Sigmoid colon (tissue), 7 donors: ENCODE measurements around the gene DBNDD1. TPM values are rescaled to one million over a fixed set of nuclear protein-coding genes. Genes with fewer than 3 reads are reported as not detected.

ENCODE experiments used
- DNase-seq: peaks from one replicate; pipeline ENCODE4 v3.0.0-alpha.2; 2019
- H3K27ac ChIP-seq, 4 donors: fragments of 200-600 bp; sonication (generic); one replicate each; pipeline ENCODE4 v1.5.1; 2016 to 2019; ENCODE audit warnings: mild to moderate bottlenecking in 1 of 4
- H3K27me3 ChIP-seq, 3 donors: fragments of 200-600 bp; sonication (generic); one replicate each; pipeline ENCODE4 v1.5.1; 2019; ENCODE audit warnings: mild to moderate bottlenecking in 1 of 3
- H3K36me3 ChIP-seq, 4 donors: fragments of 200-600 bp; sonication (generic); one replicate each; pipeline ENCODE4 v1.5.1; 2016 to 2019
- H3K4me1 ChIP-seq, 4 donors: fragments of 200-600 bp; sonication (generic); one replicate each; pipeline ENCODE4 v1.5.1; 2017 to 2019
- H3K4me3 ChIP-seq, 4 donors: fragments of 200-600 bp; sonication (generic); one replicate each; pipeline ENCODE4 v1.5.1; 2017 to 2019; ENCODE audit warnings: mild to moderate bottlenecking in 2 of 4, moderate library complexity in 1 of 4
- H3K9me3 ChIP-seq, 4 donors: fragments of 200-600 bp in 3 of 4; sonication (generic) in 3 of 4; one replicate each; pipeline versions ENCODE4 v1.5.1 to v1.6.1; 2013 to 2019
- CTCF ChIP-seq, 4 experiments: fragments of 450-650 bp in 3 of 4; fragments of 200-600 bp in 1 of 4; IDR thresholded peaks; one replicate each; pipeline ENCODE4 v1.5.1; 2016 to 2019; ENCODE audit warnings: antibody characterized with exemption in 4 of 4, mild to moderate bottlenecking in 3 of 4, moderate library complexity in 2 of 4
- EP300 ChIP-seq, 4 donors: sonication (generic); formaldehyde crosslinking; IDR thresholded peaks; one replicate each; pipeline ENCODE4 v1.6.1; 2017; ENCODE audit warnings: antibody characterized with exemption in 4 of 4
- POLR2A ChIP-seq, 2 donors: fragments of 450-650 bp; IDR thresholded peaks; one replicate each; pipeline ENCODE4 v1.6.1; 2016; ENCODE audit warnings: antibody characterized with exemption in 2 of 2, mild to moderate bottlenecking in 2 of 2, moderate library complexity in 2 of 2
- POLR2AphosphoS5 ChIP-seq, 4 donors: sonication (generic); formaldehyde crosslinking; IDR thresholded peaks; one replicate each; pipeline ENCODE4 v1.6.1; 2017; ENCODE audit warnings: antibody characterized with exemption in 4 of 4
- WGBS, 2 donors: extraction: QIAGEN DNeasy Blood & Tissue Kit; methylation state at CpG; one replicate each; pipeline ENCODE4 v1.1.7; 2013; 5-methylcytosine and 5-hydroxymethylcytosine counted together
- intact Hi-C: fragments of 100-400 bp; cut with DNase I; formaldehyde crosslinking; loops from one replicate; pipeline ENCODE4 v1.15.1; 2023
- polyA plus RNA-seq, 3 donors: library from polyadenylated mRNA; stranded (reverse); fragments of 200-250 nt; gene quantifications; one replicate each; pipeline ENCODE4 v1.2.3, GENCODE V29; 2013
- total RNA-seq, 4 donors: library from RNA; depleted of rRNA; stranded (reverse); fragments of >200 nt; gene quantifications; one replicate each; pipeline ENCODE4 v1.1.0, GENCODE V29; 2016
- donor health status: healthy with polysubstance abuse.
- donor health status: Bipolar disorder and iron deficiency.
- donor health status: healthy.

The DBNDD1 gene
- total and polyA plus RNA-seq, 7 donors: 1.4 to 5.0 (median 3.3) TPM; not detected in 1

- WGBS, 2 donors: 2 to 4% methylated on average over 57 of the region's 57 CpGs
- peaks cover 0 to 6% (median 4%) of the 10 kb centered on the region in 3 donors for H3K27me3 ChIP-seq
- H3K9me3 ChIP-seq: no peaks in the 10 kb centered on the region
- peak overlapping the region in 3 of 4 donors; percentile 2 to 24 (median 15) for H3K27ac ChIP-seq
- TF ChIP-seq EP300 (IDR thresholded peaks at IDR 0.05): no peak
- peak in 1 of 4 experiments; percentile 19 for TF ChIP-seq CTCF (IDR thresholded peaks at IDR 0.05)
- H3K4me3 ChIP-seq: peak overlapping the region; percentile 29 to 79 (median 69)
- no peak for DNase-seq
- H3K4me1 ChIP-seq: peaks cover 0 to 32% (median 28%) of the 10 kb centered on the region in 4 donors
- H3K36me3 ChIP-seq: no peaks in the 10 kb centered on the region
- intact Hi-C loops: loop anchor here (5.0 kb wide), 1 partner anchor 47 kb away; no protein-coding TSS in a partner anchor
Observed at GRCh38 chr16:90019543-90020259, 445 bp upstream of the DBNDD1 start.

- Histone ChIP-seq H3K4me1 (peaks cover 0 to 30% (median 25%) of the 10 kb centered on the region in 4 donors), H3K36me3 (no peaks in the 10 kb centered on the region), H3K27me3 (peaks cover 0 to 6% (median 4%) of the 10 kb centered on the region in 3 donors), H3K9me3 (no peaks in the 10 kb centered on the region), H3K4me3 (peak overlapping the region in 3 of 4 donors; percentile 59 to 79 (median 79)), H3K27ac (no peak overlapping the region)
- WGBS, 2 donors: 30 to 48% methylated on average over 7 of the region's 7 CpGs
- TF ChIP-seq POLR2A (IDR thresholded peaks at IDR 0.05) (no peak), CTCF (IDR thresholded peaks at IDR 0.05) (no peak), EP300 (IDR thresholded peaks at IDR 0.05) (no peak), POLR2AphosphoS5 (IDR thresholded peaks at IDR 0.05) (no peak)
- intact Hi-C loops: loop anchor here (5.0 kb wide), 1 partner anchor 46 kb away; no protein-coding TSS in a partner anchor
- no peak for DNase-seq
Observed at GRCh38 chr16:90018297-90018651, 982 bp downstream of the DBNDD1 start.

- Histone ChIP-seq H3K4me3 (no peak overlapping the region), H3K27ac (no peak overlapping the region), H3K9me3 (no peaks in the 10 kb centered on the region), H3K27me3 (peaks cover 0 to 6% (median 4%) of the 10 kb centered on the region in 3 donors), H3K36me3 (no peaks in the 10 kb centered on the region), H3K4me1 (peaks cover 0 to 18% (median 17%) of the 10 kb centered on the region in 4 donors)
- WGBS, 2 donors: 70 to 82% methylated on average over 11 of the region's 11 CpGs
- DNase-seq: no peak
- no peak for TF ChIP-seq EP300 (IDR thresholded peaks at IDR 0.05)
- no peak for TF ChIP-seq CTCF (IDR thresholded peaks at IDR 0.05)
- no peak for TF ChIP-seq POLR2A (IDR thresholded peaks at IDR 0.05)
- no peak for TF ChIP-seq POLR2AphosphoS5 (IDR thresholded peaks at IDR 0.05)
- intact Hi-C loops: loop anchor here (5.0 kb wide), 1 partner anchor 44 kb away; no protein-coding TSS in a partner anchor
Observed at GRCh38 chr16:90016339-90016950, 2.8 kb downstream of the DBNDD1 start.

- Histone ChIP-seq H3K9me3 (no peaks in the 10 kb centered on the region), H3K4me3 (no peak overlapping the region), H3K27me3 (peaks cover 0 to 6% (median 4%) of the 10 kb centered on the region in 3 donors), H3K4me1 (peaks cover 0 to 18% (median 17%) of the 10 kb centered on the region in 4 donors), H3K27ac (no peak overlapping the region), H3K36me3 (no peaks in the 10 kb centered on the region)
- intact Hi-C loops: loop anchor here (5.0 kb wide), 1 partner anchor 43 kb away; no protein-coding TSS in a partner anchor
- DNase-seq: no peak
- TF ChIP-seq POLR2AphosphoS5 (IDR thresholded peaks at IDR 0.05) (no peak), CTCF (IDR thresholded peaks at IDR 0.05) (no peak), POLR2A (IDR thresholded peaks at IDR 0.05) (no peak), EP300 (IDR thresholded peaks at IDR 0.05) (no peak)
- 93 to 94% methylated on average over 19 of the region's 19 CpGs for WGBS, 2 donors
Observed at GRCh38 chr16:90015586-90016338, 3.5 kb downstream of the DBNDD1 start.
